ENCODE data around the gene ZSCAN5B. TPM values are rescaled to one million over a fixed set of nuclear protein-coding genes. Genes with fewer than 3 reads are reported as not detected.
A peak's percentile ranks its signal among the peaks of the same experiment; 100 is the strongest.
"Not testable (repeated sequence)": the region's sequence is repeated elsewhere in the genome, so short reads cannot be mapped to it uniquely, and the experiment has no call there.

The ZSCAN5B gene
- total RNA-seq, 1 experiment from 2014 or later, result not detected

- H3K4me3 ChIP-seq (ENCODE audit: low read depth, low read length, poor library complexity, severe bottlenecking), result no peak overlapping the region
- no peak overlapping the region for H3K27ac ChIP-seq (ENCODE audit: low read depth, low read length, poor library complexity, severe bottlenecking)
- intact Hi-C loops (cut with micrococcal nuclease; ENCODE audit: unreplicated experiment), result no loop called here
- ChIA-PET CTCF (no interaction called here), POLR2A (ENCODE audit: low non-redundant PET) (no interaction called here)
- no peaks in the 10 kb centered on the region for H3K27me3 ChIP-seq (replicated peaks; ENCODE audit: insufficient read depth, low read depth, low read length, poor library complexity)
- DNase-seq (ENCODE audit: low spot score), result no peak
- no peaks in the 10 kb centered on the region for H3K9me3 ChIP-seq (ENCODE audit: low read depth, low read length, poor library complexity, severe bottlenecking)
- TF ChIP-seq CTCF (conservative IDR thresholded peaks at IDR 0.05; ENCODE audit: low read depth, low read length) (0 out of 2 replicates have a peak, but pooled peaks have one; percentile 23), EZH2 (IDR thresholded peaks at IDR 0.05; ENCODE audit: borderline replicate concordance, low read depth, low read length, poor library complexity, severe bottlenecking) (no peak)
- no peaks in the 10 kb centered on the region for H3K36me3 ChIP-seq (ENCODE audit: insufficient read depth, low read length, poor library complexity, severe bottlenecking)
- no TSS peak for BruUV-seq (replicated peaks)
- H3K4me1 ChIP-seq (ENCODE audit: insufficient read depth, low read length, poor library complexity, severe bottlenecking), result no peaks in the 10 kb centered on the region
Observed at GRCh38 chr19:56211718-56212117, 14.1 kb upstream of the ZSCAN5B start.

DNA sequence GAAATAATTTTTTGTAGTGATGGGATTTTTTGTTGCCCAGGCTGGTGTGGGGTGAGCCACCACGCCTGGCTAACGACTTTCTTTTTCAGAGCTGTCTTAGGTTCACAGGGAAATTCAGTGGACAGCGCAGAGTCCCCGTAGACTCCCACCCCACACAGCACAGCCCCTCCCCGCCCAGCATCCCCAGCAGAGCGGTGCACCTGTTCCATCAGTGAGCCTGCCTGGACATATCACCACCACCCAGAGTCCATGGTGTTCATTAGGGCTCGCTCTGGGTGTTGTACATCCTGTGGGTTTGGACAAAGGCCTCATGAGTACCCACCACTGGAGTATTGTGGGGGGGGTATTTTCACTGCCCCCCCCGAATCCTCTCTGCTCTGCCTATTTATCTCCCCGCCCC lies 12.5 kb upstream of the ZSCAN5B start:
- CTCF ChIA-PET; BruUV-seq (replicated peaks); H3K27me3 ChIP-seq (replicated peaks; ENCODE audit: insufficient read depth, low read depth, low read length, poor library complexity); H3K4me1 ChIP-seq (ENCODE audit: insufficient read depth, low read length, poor library complexity, severe bottlenecking); POLR2A ChIA-PET (ENCODE audit: low non-redundant PET); H3K4me3 ChIP-seq (ENCODE audit: low read depth, low read length, poor library complexity, severe bottlenecking); intact Hi-C loops (cut with micrococcal nuclease; ENCODE audit: unreplicated experiment); H3K9me3 ChIP-seq (ENCODE audit: low read depth, low read length, poor library complexity, severe bottlenecking); DNase-seq (ENCODE audit: low spot score); H3K36me3 ChIP-seq (ENCODE audit: insufficient read depth, low read length, poor library complexity, severe bottlenecking); H3K27ac ChIP-seq (ENCODE audit: low read depth, low read length, poor library complexity, severe bottlenecking): not testable (repeated sequence)

DNA sequence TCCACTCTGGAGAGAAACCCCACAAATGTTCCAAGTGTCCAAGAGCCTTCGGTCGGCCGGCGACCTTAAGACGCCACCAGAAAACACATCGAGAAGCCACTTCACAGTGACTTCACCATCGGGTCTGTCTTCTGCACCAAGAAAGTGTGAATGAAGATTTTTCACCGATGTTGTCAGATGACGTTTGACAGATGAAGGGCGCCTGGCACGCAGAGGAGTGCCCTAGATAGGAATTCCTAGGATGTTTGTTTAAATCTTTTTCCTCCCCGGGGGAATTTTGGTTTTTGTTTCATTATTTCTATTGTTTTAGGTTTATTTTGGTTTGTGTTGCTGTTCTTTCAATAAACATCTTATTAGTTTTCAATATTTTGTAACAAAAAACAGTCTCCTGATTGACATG lies 11.5 kb upstream of the ZSCAN5B start:
- Histone ChIP-seq H3K27ac (ENCODE audit: low read depth, low read length, poor library complexity, severe bottlenecking) (no peak overlapping the region), H3K4me3 (ENCODE audit: low read depth, low read length, poor library complexity, severe bottlenecking) (no peak overlapping the region), H3K9me3 (ENCODE audit: low read depth, low read length, poor library complexity, severe bottlenecking) (no peaks in the 10 kb centered on the region), H3K27me3 (replicated peaks; ENCODE audit: insufficient read depth, low read depth, low read length, poor library complexity) (peaks cover 5% of the 10 kb centered on the region), H3K36me3 (ENCODE audit: insufficient read depth, low read length, poor library complexity, severe bottlenecking) (no peaks in the 10 kb centered on the region), H3K4me1 (ENCODE audit: insufficient read depth, low read length, poor library complexity, severe bottlenecking) (no peaks in the 10 kb centered on the region)
- BruUV-seq (replicated peaks), result no TSS peak
- ChIA-PET CTCF (no interaction called here), POLR2A (ENCODE audit: low non-redundant PET) (no interaction called here)
- intact Hi-C loops (cut with micrococcal nuclease; ENCODE audit: unreplicated experiment), result no loop called here
- TF ChIP-seq EZH2 (IDR thresholded peaks at IDR 0.05; ENCODE audit: borderline replicate concordance, low read depth, low read length, poor library complexity, severe bottlenecking) (no peak), CTCF (conservative IDR thresholded peaks at IDR 0.05; ENCODE audit: low read depth, low read length) (no peak)
- no peak for DNase-seq (ENCODE audit: low spot score)

- POLR2A ChIA-PET (ENCODE audit: low non-redundant PET); H3K4me3 ChIP-seq (ENCODE audit: low read depth, low read length, poor library complexity, severe bottlenecking); H3K9me3 ChIP-seq (ENCODE audit: low read depth, low read length, poor library complexity, severe bottlenecking); H3K27ac ChIP-seq (ENCODE audit: low read depth, low read length, poor library complexity, severe bottlenecking); DNase-seq (ENCODE audit: low spot score); intact Hi-C loops (cut with micrococcal nuclease; ENCODE audit: unreplicated experiment); H3K4me1 ChIP-seq (ENCODE audit: insufficient read depth, low read length, poor library complexity, severe bottlenecking); CTCF ChIA-PET; H3K36me3 ChIP-seq (ENCODE audit: insufficient read depth, low read length, poor library complexity, severe bottlenecking); BruUV-seq (replicated peaks): not testable (repeated sequence)
- H3K27me3 ChIP-seq (replicated peaks; ENCODE audit: insufficient read depth, low read depth, low read length, poor library complexity), result peaks cover 12% of the 10 kb centered on the region
- 0 out of 2 replicates have a peak, but pooled peaks have one; percentile 14 for TF ChIP-seq CTCF (conservative IDR thresholded peaks at IDR 0.05; ENCODE audit: low read depth, low read length)
Observed at GRCh38 chr19:56207581-56207980, 10.0 kb upstream of the ZSCAN5B start.
